Muscle of leg (tissue), 11 donors: ENCODE data around the gene ERVW-1. TPM values are rescaled to one million over a fixed set of nuclear protein-coding genes. Genes with fewer than 3 reads are reported as not detected.
A peak's percentile ranks its signal among the peaks of the same experiment; 100 is the strongest.
"Not testable (repeated sequence)": the region's sequence is repeated elsewhere in the genome, so short reads cannot be mapped to it uniquely, and the experiment has no call there.

Source experiments
- DNase-seq: peaks from one replicate; pipeline ENCODE4 v3.0.0; 2013
- H3K27ac ChIP-seq: one replicate; pipeline ENCODE4 v1.5.1; 2013; ENCODE audit warnings: mild to moderate bottlenecking, low read length, control low read depth
- H3K27me3 ChIP-seq: one replicate; pipeline ENCODE4 v1.6.1; 2013; ENCODE audit warnings: low read length; ENCODE audit not compliant: control insufficient read depth, insufficient read depth
- H3K36me3 ChIP-seq: one replicate; pipeline ENCODE4 v1.6.1; 2013; ENCODE audit warnings: low read length; ENCODE audit not compliant: control insufficient read depth, insufficient read depth
- H3K4me1 ChIP-seq: one replicate; pipeline ENCODE4 v1.6.1; 2013; ENCODE audit warnings: low read length; ENCODE audit not compliant: control insufficient read depth, insufficient read depth
- H3K4me3 ChIP-seq: one replicate; pipeline ENCODE4 v1.5.1; 2013; ENCODE audit warnings: low read length, control low read depth
- H3K9me3 ChIP-seq: replicated peaks from 2 replicates; pipeline ENCODE4 v1.6.1; 2013; ENCODE audit warnings: low read depth, low read length; ENCODE audit not compliant: control insufficient read depth
- WGBS: methylation state at CpG from one replicate; pipeline ENCODE4 v1.1.5; 2013; ENCODE audit warnings: missing lambda C conversion rate; ENCODE audit not compliant: insufficient coverage; 5-methylcytosine and 5-hydroxymethylcytosine counted together
- polyA plus RNA-seq, 8 donors: library from polyadenylated mRNA; unstranded; fragments of 120-200 nt; gene quantifications; one replicate each; pipeline versions ENCODE4 v1.2.1 to v1.2.3, GENCODE V29; 2013; ENCODE audit warnings: inconsistent platforms in 1 of 8, low replicate concordance in 1 of 8; ENCODE audit not compliant: insufficient read length in 8 of 8, insufficient read depth in 1 of 8
- total RNA-seq: library from RNA; stranded (reverse); fragments of 120-200 nt; gene quantifications from one replicate; pipeline ENCODE4 v1.2.4, GENCODE V29; 2013

The ERVW-1 gene
- total and polyA plus RNA-seq, 9 donors, result 0.38 to 1.6 (median 0.68) TPM

DNA sequence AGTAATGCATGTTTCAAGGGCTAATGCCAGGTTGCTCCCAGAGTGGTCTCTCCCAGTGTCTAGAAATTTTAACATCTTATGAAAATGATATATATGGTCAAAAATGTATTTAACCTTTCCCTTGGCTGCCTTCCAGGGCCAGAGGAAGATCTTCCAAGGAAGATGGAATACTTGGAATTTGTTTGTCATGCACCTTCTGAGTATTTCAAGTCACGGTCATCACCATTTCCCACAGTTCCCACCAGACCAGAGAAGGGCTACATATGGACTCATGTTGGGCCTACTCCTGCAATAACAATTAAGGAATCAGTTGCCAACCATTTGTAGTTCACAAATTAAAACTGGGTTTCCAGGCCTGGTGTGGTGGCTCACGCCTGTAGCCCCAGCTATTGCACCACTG lies 21.5 kb downstream of the ERVW-1 start:
- no peak overlapping the region for H3K27ac ChIP-seq
- H3K27me3 ChIP-seq, result no peaks in the 10 kb centered on the region
- no peaks in the 10 kb centered on the region for H3K9me3 ChIP-seq
- H3K4me3 ChIP-seq, result no peak overlapping the region
- no peaks in the 10 kb centered on the region for H3K4me1 ChIP-seq
- peak; percentile 4 for DNase-seq
- 52% methylated on average over 2 of the region's 2 CpGs for WGBS
- peaks cover 47% of the 10 kb centered on the region for H3K36me3 ChIP-seq

DNA sequence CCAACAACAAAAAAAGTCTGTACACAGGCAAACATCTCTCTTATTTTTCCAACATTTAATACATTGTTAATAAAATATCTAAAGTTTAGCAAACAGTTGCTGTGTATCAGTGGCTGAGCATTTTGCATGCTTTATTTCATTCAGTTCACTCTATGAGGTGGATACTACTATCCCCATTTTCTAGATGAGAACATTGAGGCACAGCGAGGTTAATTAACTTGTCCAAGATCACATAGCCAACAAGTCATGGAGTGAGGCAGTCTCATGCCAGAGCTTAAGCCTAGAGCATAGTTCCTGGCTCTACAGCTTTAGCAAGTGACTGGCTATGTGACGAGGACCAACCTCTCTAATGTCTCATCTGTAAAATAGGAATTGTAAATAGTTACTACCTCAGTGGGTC lies 26.1 kb downstream of the ERVW-1 start:
- no CpG with 5 or more reads among the region's 2 CpGs for WGBS
- Histone ChIP-seq H3K27me3 (no peaks in the 10 kb centered on the region), H3K4me1 (peaks cover 6% of the 10 kb centered on the region), H3K4me3 (no peak overlapping the region), H3K36me3 (peaks cover 51% of the 10 kb centered on the region), H3K27ac (no peak overlapping the region), H3K9me3 (no peaks in the 10 kb centered on the region)
- DNase-seq, result no peak

GRCh38 chr7:92448205-92448747 lies 29.5 kb downstream of the ERVW-1 start:
- WGBS, result 0% methylated on average over 1 of the region's 11 CpGs

GRCh38 chr7:92447345-92448204 lies 30.2 kb downstream of the ERVW-1 start, which contains the start of gene GATAD1:
GATAD1 (plus strand) TSS chr7:92447482; CDS start chr7:92447730, 248 bp downstream.
- Histone ChIP-seq H3K36me3 (peaks cover 23% of the 10 kb centered on the region), H3K27me3 (no peaks in the 10 kb centered on the region), H3K27ac (peak within 1 kb of the TSS; percentile 92), H3K9me3 (no peaks in the 10 kb centered on the region), H3K4me3 (peak within 1 kb of the TSS; percentile 81), H3K4me1 (peaks cover 6% of the 10 kb centered on the region)
- DNase-seq, result peak; percentile 96
- WGBS, result 0% methylated on average over 71 of the region's 87 CpGs

More at GRCh38 chr7:92448205-92448747, 29.5 kb downstream of the ERVW-1 start:
- Histone ChIP-seq H3K36me3 (peaks cover 28% of the 10 kb centered on the region), H3K4me3 (peak overlapping the region; percentile 81), H3K9me3 (no peaks in the 10 kb centered on the region), H3K27me3 (no peaks in the 10 kb centered on the region), H3K4me1 (peaks cover 6% of the 10 kb centered on the region), H3K27ac (peak overlapping the region; percentile 88)
- DNase-seq, result peak; percentile 74

GRCh38 chr7:92446869-92447344 lies 30.8 kb downstream of the ERVW-1 start:
- Histone ChIP-seq H3K4me1 (peaks cover 6% of the 10 kb centered on the region), H3K27ac (no peak overlapping the region), H3K4me3 (peak overlapping the region; percentile 81), H3K36me3 (peaks cover 17% of the 10 kb centered on the region), H3K9me3 (no peaks in the 10 kb centered on the region), H3K27me3 (no peaks in the 10 kb centered on the region)
- WGBS, result 39% methylated on average over 13 of the region's 21 CpGs
- DNase-seq, result no peak

GRCh38 chr7:92442720-92443119 lies 35.0 kb downstream of the ERVW-1 start:
- WGBS, result no CpG with 5 or more reads among the region's 2 CpGs
- not testable (repeated sequence) for H3K9me3 ChIP-seq

GRCh38 chr7:92437956-92438491 lies 39.7 kb downstream of the ERVW-1 start:
- H3K4me3 ChIP-seq, result no peak overlapping the region
- no peaks in the 10 kb centered on the region for H3K36me3 ChIP-seq
- H3K27ac ChIP-seq, result no peak overlapping the region
- H3K9me3 ChIP-seq, result no peaks in the 10 kb centered on the region
- WGBS, result 45% methylated on average over 4 of the region's 6 CpGs
- DNase-seq, result no peak
- H3K4me1 ChIP-seq, result no peaks in the 10 kb centered on the region
- no peaks in the 10 kb centered on the region for H3K27me3 ChIP-seq

More at GRCh38 chr7:92442720-92443119, 35.0 kb downstream of the ERVW-1 start:
- not testable (repeated sequence) for H3K36me3 ChIP-seq, H3K27me3 ChIP-seq, H3K4me3 ChIP-seq, DNase-seq, H3K27ac ChIP-seq, H3K4me1 ChIP-seq

DNA sequence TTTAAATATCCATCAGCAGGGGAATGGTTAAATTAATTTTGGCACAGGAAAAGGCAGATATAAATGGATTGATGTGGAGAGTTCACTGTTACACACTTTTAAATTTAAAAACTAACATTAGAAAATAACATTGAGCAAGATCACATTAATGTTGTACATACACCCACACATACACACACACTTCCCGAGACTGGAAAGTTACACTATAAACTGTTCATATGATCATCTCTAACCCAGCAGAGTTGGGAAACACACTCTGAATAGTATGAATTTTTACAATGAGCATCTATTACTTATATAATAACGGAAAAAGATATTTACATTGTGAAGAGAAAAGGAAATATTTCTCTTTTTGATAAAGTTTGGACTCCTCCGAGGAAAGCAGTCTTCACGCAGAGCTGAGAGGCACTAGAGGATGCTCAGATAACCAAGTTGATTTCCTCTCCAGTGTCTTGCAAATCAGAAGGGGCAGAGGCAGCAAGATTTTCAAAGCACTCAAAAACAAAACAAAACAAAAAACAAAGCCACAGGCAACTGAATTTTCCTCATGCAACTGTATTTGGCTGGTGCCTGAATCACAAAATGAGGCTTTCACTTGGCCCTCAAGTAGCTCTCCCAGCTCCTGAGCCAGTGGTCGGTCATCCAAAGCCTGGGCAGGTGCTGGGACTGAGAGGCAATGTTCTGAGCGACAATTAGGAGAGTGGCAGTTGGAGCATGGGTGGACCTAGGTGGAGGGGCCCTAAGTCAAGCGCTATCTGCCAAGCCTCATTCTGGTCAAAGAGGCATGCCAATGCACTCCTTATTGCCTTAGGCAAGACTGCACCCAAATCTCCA lies 40.9 kb downstream of the ERVW-1 start:
- Histone ChIP-seq H3K36me3 (no peaks in the 10 kb centered on the region), H3K4me3 (no peak overlapping the region), H3K27me3 (no peaks in the 10 kb centered on the region), H3K9me3 (no peaks in the 10 kb centered on the region), H3K4me1 (no peaks in the 10 kb centered on the region), H3K27ac (no peak overlapping the region)
- 62% methylated on average over 4 of the region's 7 CpGs for WGBS
- no peak for DNase-seq

GRCh38 chr7:92435542-92435941 lies 42.2 kb downstream of the ERVW-1 start:
- Histone ChIP-seq H3K27ac (no peak overlapping the region), H3K36me3 (no peaks in the 10 kb centered on the region), H3K27me3 (no peaks in the 10 kb centered on the region), H3K4me1 (no peaks in the 10 kb centered on the region), H3K4me3 (no peak overlapping the region), H3K9me3 (no peaks in the 10 kb centered on the region)
- DNase-seq, result no peak
- no CpG with 5 or more reads among the region's 2 CpGs for WGBS
